ENCODE results near the gene RASA4B.
"Not testable (repeated sequence)": the region's sequence is repeated elsewhere in the genome, so short reads cannot be mapped to it uniquely, and the experiment has no call there.

DNA sequence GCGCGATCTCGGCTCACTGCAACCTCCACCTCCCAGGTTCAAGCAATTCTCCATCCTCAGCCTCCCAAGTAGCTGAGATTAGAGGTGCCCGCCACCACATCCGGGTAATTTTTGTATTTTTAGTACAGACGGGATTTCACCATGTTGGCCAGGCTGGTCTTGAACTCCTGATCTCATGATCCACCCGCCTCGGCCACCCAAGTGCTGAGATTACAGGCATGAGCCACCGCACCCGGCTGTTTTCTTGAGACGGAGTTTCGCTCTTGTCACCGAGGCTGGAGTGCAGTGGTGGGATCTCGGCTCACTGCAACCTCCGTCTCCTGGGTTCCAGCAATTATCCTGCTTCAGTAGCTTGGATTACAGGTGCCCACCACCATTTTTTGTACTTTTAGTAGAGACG lies 19.3 kb downstream of the RASA4B start:
- TF ChIP-seq, protein P1, sequence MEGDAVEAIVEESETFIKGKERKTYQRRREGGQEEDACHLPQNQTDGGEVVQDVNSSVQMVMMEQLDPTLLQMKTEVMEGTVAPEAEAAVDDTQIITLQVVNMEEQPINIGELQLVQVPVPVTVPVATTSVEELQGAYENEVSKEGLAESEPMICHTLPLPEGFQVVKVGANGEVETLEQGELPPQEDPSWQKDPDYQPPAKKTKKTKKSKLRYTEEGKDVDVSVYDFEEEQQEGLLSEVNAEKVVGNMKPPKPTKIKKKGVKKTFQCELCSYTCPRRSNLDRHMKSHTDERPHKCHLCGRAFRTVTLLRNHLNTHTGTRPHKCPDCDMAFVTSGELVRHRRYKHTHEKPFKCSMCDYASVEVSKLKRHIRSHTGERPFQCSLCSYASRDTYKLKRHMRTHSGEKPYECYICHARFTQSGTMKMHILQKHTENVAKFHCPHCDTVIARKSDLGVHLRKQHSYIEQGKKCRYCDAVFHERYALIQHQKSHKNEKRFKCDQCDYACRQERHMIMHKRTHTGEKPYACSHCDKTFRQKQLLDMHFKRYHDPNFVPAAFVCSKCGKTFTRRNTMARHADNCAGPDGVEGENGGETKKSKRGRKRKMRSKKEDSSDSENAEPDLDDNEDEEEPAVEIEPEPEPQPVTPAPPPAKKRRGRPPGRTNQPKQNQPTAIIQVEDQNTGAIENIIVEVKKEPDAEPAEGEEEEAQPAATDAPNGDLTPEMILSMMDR (conservative IDR thresholded peaks at IDR 0.05) = not testable (repeated sequence)
- not testable (repeated sequence) for TF ChIP-seq EZH2 (IDR thresholded peaks at IDR 0.05; ENCODE audit: low read depth)
